Measurements from ENCODE around the gene HSPA9. TPM values are rescaled to one million over a fixed set of nuclear protein-coding genes. Genes with fewer than 3 reads are reported as not detected.

Gene HSPA9
- polyA plus RNA-seq, 1 donor (not counting 4 experiments of a cell fraction or from before 2014, with no cell fraction given): 195 TPM

GRCh38 chr5:138622051-138622450 lies 46.9 kb upstream of the HSPA9 start:
- H3K27me3 ChIP-seq (ENCODE audit: control insufficient read depth, extremely low read depth, insufficient read depth, low read length): no peaks in the 10 kb centered on the region
- H3K4me3 ChIP-seq (ENCODE audit: control insufficient read depth in 2 of 3, extremely low read depth in 1 of 3, insufficient read depth in 2 of 3, low read depth in 1 of 3, low read length in 3 of 3): no peak overlapping the region
- H3K9ac ChIP-seq (ENCODE audit: control insufficient read depth, extremely low read depth, insufficient read depth, low read length): no peak overlapping the region
- H3K79me2 ChIP-seq (ENCODE audit: control insufficient read depth, insufficient read depth, low read length): no peaks in the 10 kb centered on the region
- FAIRE-seq: no peak
- dilution Hi-C loops (cut with MboI; ENCODE audit: extremely low pct_ligation_motif_present, low sequenced_read_pairs): no loop called here
- no peaks in the 10 kb centered on the region for H3K9me3 ChIP-seq (ENCODE audit: control insufficient read depth, low read depth, low read length)
- H3K27ac ChIP-seq (ENCODE audit: control insufficient read depth, insufficient read depth, low read length): no peak overlapping the region
- H3K4me2 ChIP-seq (ENCODE audit: control insufficient read depth, extremely low read depth, insufficient read depth, low read depth, low read length): no peak overlapping the region
- no peaks in the 10 kb centered on the region for H4K20me1 ChIP-seq (ENCODE audit: control insufficient read depth, extremely low read depth, insufficient read depth, low read length)
- no peaks in the 10 kb centered on the region for H3K36me3 ChIP-seq (ENCODE audit: control insufficient read depth in 2 of 2, extremely low read depth in 1 of 2, insufficient read depth in 2 of 2, low read length in 2 of 2)
- no peak for DNase-seq (ENCODE audit: low read depth, low spot score)
- no peaks in the 10 kb centered on the region for H3K9me1 ChIP-seq (ENCODE audit: control insufficient read depth, extremely low read depth, insufficient read depth, low read length)
- no peak overlapping the region for H2AFZ ChIP-seq (ENCODE audit: control insufficient read depth, low read length)
- TF ChIP-seq EZH2 (IDR thresholded peaks at IDR 0.05; ENCODE audit: low read length): no peak
- TF ChIP-seq, protein P1, sequence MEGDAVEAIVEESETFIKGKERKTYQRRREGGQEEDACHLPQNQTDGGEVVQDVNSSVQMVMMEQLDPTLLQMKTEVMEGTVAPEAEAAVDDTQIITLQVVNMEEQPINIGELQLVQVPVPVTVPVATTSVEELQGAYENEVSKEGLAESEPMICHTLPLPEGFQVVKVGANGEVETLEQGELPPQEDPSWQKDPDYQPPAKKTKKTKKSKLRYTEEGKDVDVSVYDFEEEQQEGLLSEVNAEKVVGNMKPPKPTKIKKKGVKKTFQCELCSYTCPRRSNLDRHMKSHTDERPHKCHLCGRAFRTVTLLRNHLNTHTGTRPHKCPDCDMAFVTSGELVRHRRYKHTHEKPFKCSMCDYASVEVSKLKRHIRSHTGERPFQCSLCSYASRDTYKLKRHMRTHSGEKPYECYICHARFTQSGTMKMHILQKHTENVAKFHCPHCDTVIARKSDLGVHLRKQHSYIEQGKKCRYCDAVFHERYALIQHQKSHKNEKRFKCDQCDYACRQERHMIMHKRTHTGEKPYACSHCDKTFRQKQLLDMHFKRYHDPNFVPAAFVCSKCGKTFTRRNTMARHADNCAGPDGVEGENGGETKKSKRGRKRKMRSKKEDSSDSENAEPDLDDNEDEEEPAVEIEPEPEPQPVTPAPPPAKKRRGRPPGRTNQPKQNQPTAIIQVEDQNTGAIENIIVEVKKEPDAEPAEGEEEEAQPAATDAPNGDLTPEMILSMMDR (optimal IDR thresholded peaks at IDR 0.05 in 1 of 3, IDR thresholded peaks at IDR 0.05 in 1 of 3, conservative IDR thresholded peaks at IDR 0.05 in 1 of 3; ENCODE audit: extremely low read depth in 1 of 3, insufficient read depth in 2 of 3, low read length in 3 of 3): no peak
- H3K4me1 ChIP-seq (ENCODE audit: control insufficient read depth, extremely low read depth, insufficient read depth, low read length): peaks cover under 1% of the 10 kb centered on the region

GRCh38 chr5:138620663-138621224 lies 45.5 kb upstream of the HSPA9 start:
- H3K9me3 ChIP-seq (ENCODE audit: control insufficient read depth, low read depth, low read length): no peaks in the 10 kb centered on the region
- DNase-seq (ENCODE audit: low read depth, low spot score) (no peak), FAIRE-seq (no peak)
- no peaks in the 10 kb centered on the region for H3K36me3 ChIP-seq (ENCODE audit: control insufficient read depth in 2 of 2, extremely low read depth in 1 of 2, insufficient read depth in 2 of 2, low read length in 2 of 2)
- H3K9me1 ChIP-seq (ENCODE audit: control insufficient read depth, extremely low read depth, insufficient read depth, low read length): no peaks in the 10 kb centered on the region
- no peak overlapping the region for H3K4me3 ChIP-seq (ENCODE audit: control insufficient read depth in 2 of 3, extremely low read depth in 1 of 3, insufficient read depth in 2 of 3, low read depth in 1 of 3, low read length in 3 of 3)
- TF ChIP-seq EZH2 (IDR thresholded peaks at IDR 0.05; ENCODE audit: low read length): no peak
- TF ChIP-seq, protein P1 (optimal IDR thresholded peaks at IDR 0.05 in 1 of 3, IDR thresholded peaks at IDR 0.05 in 1 of 3, conservative IDR thresholded peaks at IDR 0.05 in 1 of 3; ENCODE audit: extremely low read depth in 1 of 3, insufficient read depth in 2 of 3, low read length in 3 of 3): no peak
- no peaks in the 10 kb centered on the region for H3K27me3 ChIP-seq (ENCODE audit: control insufficient read depth, extremely low read depth, insufficient read depth, low read length)
- H3K4me1 ChIP-seq (ENCODE audit: control insufficient read depth, extremely low read depth, insufficient read depth, low read length): peaks cover 11% of the 10 kb centered on the region
- H3K4me2 ChIP-seq (ENCODE audit: control insufficient read depth, extremely low read depth, insufficient read depth, low read depth, low read length): no peak overlapping the region
- no peak overlapping the region for H3K27ac ChIP-seq (ENCODE audit: control insufficient read depth, insufficient read depth, low read length)
- no peaks in the 10 kb centered on the region for H4K20me1 ChIP-seq (ENCODE audit: control insufficient read depth, extremely low read depth, insufficient read depth, low read length)
- H3K9ac ChIP-seq (ENCODE audit: control insufficient read depth, extremely low read depth, insufficient read depth, low read length): no peak overlapping the region
- dilution Hi-C loops (cut with MboI; ENCODE audit: extremely low pct_ligation_motif_present, low sequenced_read_pairs): no loop called here
- H2AFZ ChIP-seq (ENCODE audit: control insufficient read depth, low read length): no peak overlapping the region
- H3K79me2 ChIP-seq (ENCODE audit: control insufficient read depth, insufficient read depth, low read length): no peaks in the 10 kb centered on the region
